Measurements from ENCODE around the gene TMEM128.

Gene TMEM128

GRCh38 chr4:4248029-4248884, at the start of gene TMEM128:
TSS of gene TMEM128 (minus strand) at chr4:4248223. CDS start at chr4:4248202, 21 bp downstream.
- H3K27me3 ChIP-seq (ENCODE audit: low read depth), result no peaks in the 10 kb centered on the region
- in situ Hi-C loops (cut with MboI; ENCODE audit: low sequenced_read_pairs), result no loop called here
- peaks cover 28% of the 10 kb centered on the region for H3K36me3 ChIP-seq (replicated peaks)
- H3K4me3 ChIP-seq, result peak within 1 kb of the TSS; percentile 74
- no peaks in the 10 kb centered on the region for H3K9me3 ChIP-seq
- peaks cover 7% of the 10 kb centered on the region for H3K4me1 ChIP-seq
- DNase-seq (ENCODE audit: low spot score in 2 of 2), result peak; percentile 86 to 94

- Histone ChIP-seq H3K4me3 (no peak overlapping the region), H3K4me1 (peaks cover 4% of the 10 kb centered on the region; the same call in 1 of the 2 replicates), H3K27me3 (ENCODE audit: low read depth) (no peaks in the 10 kb centered on the region), H3K36me3 (replicated peaks) (no peaks in the 10 kb centered on the region), H3K9me3 (peaks cover 3% of the 10 kb centered on the region; the same call in 1 of the 2 replicates)
- no peak for DNase-seq (ENCODE audit: low spot score in 2 of 2)
- in situ Hi-C loops (cut with MboI; ENCODE audit: low sequenced_read_pairs), result no loop called here
Measured at GRCh38 chr4:4296283-4296846, 48.3 kb upstream of the TMEM128 start.

GRCh38 chr4:4293279-4293678, 45.3 kb upstream of the TMEM128 start:
- Histone ChIP-seq H3K27me3 (ENCODE audit: low read depth) (no peaks in the 10 kb centered on the region), H3K4me1 (peaks cover 12% of the 10 kb centered on the region), H3K4me3 (no peak overlapping the region), H3K9me3 (peaks cover 3% of the 10 kb centered on the region; the same call in 1 of the 2 replicates), H3K36me3 (replicated peaks) (peaks cover 4% of the 10 kb centered on the region)
- in situ Hi-C loops (cut with MboI; ENCODE audit: low sequenced_read_pairs), result no loop called here
- DNase-seq (ENCODE audit: low spot score in 2 of 2), result no peak

- H3K4me1 ChIP-seq, result peaks cover 15% of the 10 kb centered on the region
- in situ Hi-C loops (cut with MboI; ENCODE audit: low sequenced_read_pairs), result no loop called here
- no peaks in the 10 kb centered on the region; the same call in 1 of the 2 replicates for H3K9me3 ChIP-seq
- peak; percentile 79 to 96 for DNase-seq (ENCODE audit: low spot score in 2 of 2)
- H3K27me3 ChIP-seq (ENCODE audit: low read depth), result no peaks in the 10 kb centered on the region
- peak within 1 kb of the TSS; percentile 94 for H3K4me3 ChIP-seq
- H3K36me3 ChIP-seq (replicated peaks), result peaks cover 23% of the 10 kb centered on the region
Measured at GRCh38 chr4:4289941-4290850, 42.2 kb upstream of the TMEM128 start, which contains the start of the genes LYAR and ZBTB49. TSS of gene LYAR (minus strand) at chr4:4290154. CDS start at chr4:4283742, 6,412 bp downstream. TSS of gene ZBTB49 (plus strand) at chr4:4290251. CDS start at chr4:4299946, 9,695 bp downstream.

- DNase-seq (ENCODE audit: low spot score in 2 of 2), result no peak
Measured at GRCh38 chr4:4289597-4289940, 41.5 kb upstream of the TMEM128 start.

GRCh38 chr4:4289055-4289454, 41.0 kb upstream of the TMEM128 start:
- Histone ChIP-seq H3K9me3 (no peaks in the 10 kb centered on the region), H3K36me3 (replicated peaks) (peaks cover 34% of the 10 kb centered on the region), H3K27me3 (ENCODE audit: low read depth) (no peaks in the 10 kb centered on the region), H3K4me3 (peak overlapping the region; percentile 94), H3K4me1 (peaks cover 15% of the 10 kb centered on the region)
- no peak for DNase-seq (ENCODE audit: low spot score in 2 of 2)
- in situ Hi-C loops (cut with MboI; ENCODE audit: low sequenced_read_pairs), result no loop called here

More at GRCh38 chr4:4289597-4289940, 41.5 kb upstream of the TMEM128 start:
- in situ Hi-C loops (cut with MboI; ENCODE audit: low sequenced_read_pairs), result no loop called here
- Histone ChIP-seq H3K9me3 (no peaks in the 10 kb centered on the region), H3K4me1 (peaks cover 15% of the 10 kb centered on the region), H3K36me3 (replicated peaks) (peaks cover 29% of the 10 kb centered on the region), H3K4me3 (peak overlapping the region; percentile 94), H3K27me3 (ENCODE audit: low read depth) (no peaks in the 10 kb centered on the region)

- in situ Hi-C loops (cut with MboI; ENCODE audit: low sequenced_read_pairs), result no loop called here
- H3K27me3 ChIP-seq (ENCODE audit: low read depth), result no peaks in the 10 kb centered on the region
- peaks cover 44% of the 10 kb centered on the region for H3K36me3 ChIP-seq (replicated peaks)
- DNase-seq (ENCODE audit: low spot score in 2 of 2), result no peak
- no peak overlapping the region for H3K4me3 ChIP-seq
- H3K4me1 ChIP-seq, result peaks cover 15% of the 10 kb centered on the region
- H3K9me3 ChIP-seq, result no peaks in the 10 kb centered on the region
Measured at GRCh38 chr4:4288098-4288497, 40.1 kb upstream of the TMEM128 start.

- peak in 1 of 2 experiments; percentile 29 for DNase-seq (ENCODE audit: low spot score in 2 of 2)
- H3K36me3 ChIP-seq (replicated peaks), result peaks cover 72% of the 10 kb centered on the region
- in situ Hi-C loops (cut with MboI; ENCODE audit: low sequenced_read_pairs), result no loop called here
Measured at GRCh38 chr4:4284827-4285618, 37.0 kb upstream of the TMEM128 start.

GRCh38 chr4:4281787-4282186, 33.8 kb upstream of the TMEM128 start:
- no peaks in the 10 kb centered on the region for H3K4me1 ChIP-seq
- H3K9me3 ChIP-seq, result no peaks in the 10 kb centered on the region
- H3K27me3 ChIP-seq (ENCODE audit: low read depth), result no peaks in the 10 kb centered on the region
- in situ Hi-C loops (cut with MboI; ENCODE audit: low sequenced_read_pairs), result no loop called here
- no peak for DNase-seq (ENCODE audit: low spot score in 2 of 2)
- peaks cover 90% of the 10 kb centered on the region for H3K36me3 ChIP-seq (replicated peaks)
- no peak overlapping the region for H3K4me3 ChIP-seq

More at GRCh38 chr4:4284827-4285618, 37.0 kb upstream of the TMEM128 start:
- no peak overlapping the region for H3K4me3 ChIP-seq
- no peaks in the 10 kb centered on the region for H3K9me3 ChIP-seq
- H3K4me1 ChIP-seq, result peaks cover 7% of the 10 kb centered on the region
- no peaks in the 10 kb centered on the region for H3K27me3 ChIP-seq (ENCODE audit: low read depth)

GRCh38 chr4:4277531-4277930, 29.5 kb upstream of the TMEM128 start:
- H3K36me3 ChIP-seq (replicated peaks), result peaks cover 90% of the 10 kb centered on the region
- in situ Hi-C loops (cut with MboI; ENCODE audit: low sequenced_read_pairs), result no loop called here
- H3K27me3 ChIP-seq (ENCODE audit: low read depth), result no peaks in the 10 kb centered on the region

GRCh38 chr4:4274226-4274625, 26.2 kb upstream of the TMEM128 start:
- Histone ChIP-seq H3K9me3 (no peaks in the 10 kb centered on the region), H3K36me3 (replicated peaks) (peaks cover 77% of the 10 kb centered on the region), H3K4me1 (no peaks in the 10 kb centered on the region), H3K27me3 (ENCODE audit: low read depth) (no peaks in the 10 kb centered on the region), H3K4me3 (no peak overlapping the region)
- DNase-seq (ENCODE audit: low spot score in 2 of 2), result no peak
- in situ Hi-C loops (cut with MboI; ENCODE audit: low sequenced_read_pairs), result no loop called here

More at GRCh38 chr4:4277531-4277930, 29.5 kb upstream of the TMEM128 start:
- DNase-seq (ENCODE audit: low spot score in 2 of 2), result no peak
- Histone ChIP-seq H3K9me3 (no peaks in the 10 kb centered on the region), H3K4me3 (no peak overlapping the region), H3K4me1 (no peaks in the 10 kb centered on the region)

- H3K27me3 ChIP-seq (ENCODE audit: low read depth), result no peaks in the 10 kb centered on the region
- H3K9me3 ChIP-seq, result no peaks in the 10 kb centered on the region
- H3K4me1 ChIP-seq, result no peaks in the 10 kb centered on the region
- H3K4me3 ChIP-seq, result no peak overlapping the region
- peak in 1 of 2 experiments; percentile 29 for DNase-seq (ENCODE audit: low spot score in 2 of 2)
- H3K36me3 ChIP-seq (replicated peaks), result peaks cover 78% of the 10 kb centered on the region
- in situ Hi-C loops (cut with MboI; ENCODE audit: low sequenced_read_pairs), result no loop called here
Measured at GRCh38 chr4:4271912-4272311, 23.9 kb upstream of the TMEM128 start.

- DNase-seq (ENCODE audit: low spot score in 2 of 2), result no peak
- H3K36me3 ChIP-seq (replicated peaks), result peaks cover 66% of the 10 kb centered on the region
- no peaks in the 10 kb centered on the region for H3K27me3 ChIP-seq (ENCODE audit: low read depth)
- no peaks in the 10 kb centered on the region for H3K4me1 ChIP-seq
- in situ Hi-C loops (cut with MboI; ENCODE audit: low sequenced_read_pairs), result no loop called here
- H3K4me3 ChIP-seq, result no peak overlapping the region
- no peaks in the 10 kb centered on the region for H3K9me3 ChIP-seq
Measured at GRCh38 chr4:4270529-4270928, 22.5 kb upstream of the TMEM128 start.
